ENCODE results near the gene SEMA4D.

The SEMA4D gene

DNA sequence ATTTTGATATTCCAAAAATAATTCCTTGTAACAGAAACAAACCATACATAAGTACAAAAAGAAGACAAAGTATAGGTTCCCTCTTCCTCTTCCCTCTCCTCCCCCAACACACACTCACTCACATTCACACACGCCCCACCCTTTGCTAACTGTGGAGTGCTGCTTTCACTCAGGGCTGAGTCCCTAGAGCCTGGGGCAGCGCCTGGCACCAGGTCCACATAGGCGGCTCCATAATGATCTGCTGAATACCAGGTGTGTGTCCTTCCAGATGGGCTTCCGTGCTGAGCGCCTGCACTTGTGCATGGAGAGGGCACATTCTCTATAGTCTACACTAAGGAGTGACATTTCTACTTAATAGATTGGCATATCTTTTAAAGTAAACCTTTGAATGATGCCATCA, 3.7 kb downstream of the SEMA4D start:
- DNase-seq (ENCODE audit: extremely low spot score): no peak
- TF ChIP-seq CTCF (IDR thresholded peaks at IDR 0.05; ENCODE audit: control extremely low read depth, extremely low read depth, low read depth, missing control alignments): no peak
- ChIA-PET POLR2A (no interaction called here), CTCF (no interaction called here)

GRCh38 chr9:89493671-89494070, 4.2 kb downstream of the SEMA4D start:
- ChIA-PET POLR2A (no interaction called here), CTCF (interaction anchor here (2.0 kb wide), 1 partner anchor 55 kb away, joined by 8 read pairs; no protein-coding TSS in a partner anchor)
- no peak for TF ChIP-seq CTCF (IDR thresholded peaks at IDR 0.05; ENCODE audit: control extremely low read depth, extremely low read depth, low read depth, missing control alignments)
- no peak for DNase-seq (ENCODE audit: extremely low spot score)

DNA sequence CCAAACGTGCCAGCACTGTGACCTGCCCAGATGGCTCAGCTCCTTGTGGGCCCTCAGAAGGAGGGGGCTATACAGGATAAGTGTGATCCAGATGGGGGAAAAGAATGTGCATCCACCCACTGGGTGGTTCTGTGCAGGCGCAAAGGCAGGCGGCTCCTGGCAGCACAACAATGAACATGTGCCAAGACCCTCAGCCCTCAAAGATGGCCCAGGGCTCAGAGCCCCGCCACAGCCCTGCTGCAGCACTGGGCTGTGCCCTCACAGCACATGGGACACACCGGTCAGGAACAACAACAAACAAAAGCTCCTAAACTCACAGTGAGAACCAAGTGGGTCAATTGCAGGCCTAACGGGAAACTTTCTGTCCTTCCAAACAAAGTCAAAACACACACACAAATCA, 4.7 kb downstream of the SEMA4D start:
- ChIA-PET POLR2A (no interaction called here), CTCF (interaction anchor here (2.0 kb wide), 1 partner anchor 56 kb away, joined by 8 read pairs; no protein-coding TSS in a partner anchor)
- no peak for TF ChIP-seq CTCF (IDR thresholded peaks at IDR 0.05; ENCODE audit: control extremely low read depth, extremely low read depth, low read depth, missing control alignments)
- no peak for DNase-seq (ENCODE audit: extremely low spot score)

DNA sequence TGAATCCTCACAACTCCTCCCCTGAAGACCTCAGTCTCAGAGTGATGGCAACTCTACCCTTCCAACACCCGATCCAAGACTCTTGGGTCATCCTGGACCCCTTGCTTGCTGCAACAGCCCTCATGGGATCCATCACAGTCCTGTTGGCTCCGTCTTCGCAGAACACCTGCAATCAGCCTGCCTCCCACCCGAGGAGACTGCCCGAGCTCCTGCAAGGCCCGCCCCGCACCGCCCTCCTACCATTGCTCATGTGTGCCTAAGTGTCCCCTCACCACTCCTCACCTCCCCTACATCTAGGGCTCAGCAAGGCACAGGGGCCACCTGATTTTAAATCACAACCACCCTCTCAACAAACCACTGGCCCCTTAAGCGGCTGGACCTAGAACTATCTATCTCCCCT, 5.3 kb downstream of the SEMA4D start:
- DNase-seq (ENCODE audit: extremely low spot score): no peak
- POLR2A ChIA-PET: no interaction called here
- no peak for TF ChIP-seq CTCF (IDR thresholded peaks at IDR 0.05; ENCODE audit: control extremely low read depth, extremely low read depth, low read depth, missing control alignments)
- CTCF ChIA-PET: interaction anchor here (1.9 to 2.0 kb wide), 2 partner anchors 9 to 56 kb away, joined by 5 to 8 read pairs; no protein-coding TSS in a partner anchor

DNA sequence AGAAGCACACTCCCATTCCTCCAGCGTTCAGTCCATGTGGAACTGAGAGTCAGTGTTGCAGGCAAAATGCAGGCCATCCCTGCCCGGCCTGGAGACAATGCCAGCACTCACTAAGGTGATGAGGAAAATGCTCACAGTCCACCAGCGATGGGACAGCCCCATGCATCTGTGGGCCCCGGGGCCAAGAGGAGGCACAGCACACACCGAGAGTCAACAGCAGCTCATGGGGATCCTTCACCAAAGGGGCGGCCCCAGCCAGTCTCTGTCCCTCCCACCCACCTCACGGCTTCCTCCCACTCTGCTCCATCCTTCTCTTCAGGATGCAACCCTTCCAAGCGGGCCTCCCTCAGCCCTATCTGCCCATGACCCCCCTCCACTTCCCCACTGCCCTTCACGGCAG, 6.2 kb downstream of the SEMA4D start:
- TF ChIP-seq CTCF (IDR thresholded peaks at IDR 0.05; ENCODE audit: control extremely low read depth, extremely low read depth, low read depth, missing control alignments): no peak
- ChIA-PET POLR2A (interaction anchor here (1.0 kb wide), 1 partner anchor 28 kb away, joined by 3 read pairs; no protein-coding TSS in a partner anchor), CTCF (interaction anchor here (0.7 to 2.0 kb wide), 4 partner anchors 8 to 63 kb away, joined by 3 to 8 read pairs (median 4); no protein-coding TSS in a partner anchor)
- no peak for DNase-seq (ENCODE audit: extremely low spot score)

- ChIA-PET CTCF (interaction anchor here (0.6 to 2.2 kb wide), 8 partner anchors 12 to 60 kb away, joined by 3 to 7 read pairs (median 4); no protein-coding TSS in a partner anchor), POLR2A (no interaction called here)
- no peak for TF ChIP-seq CTCF (IDR thresholded peaks at IDR 0.05; ENCODE audit: control extremely low read depth, extremely low read depth, low read depth, missing control alignments)
- no peak for DNase-seq (ENCODE audit: extremely low spot score)
Observed at GRCh38 chr9:89489548-89490530, 8.1 kb downstream of the SEMA4D start.
